SIG-M5 treated with dmso at 0.1 percent for 504 hours (cell line): Measurements from ENCODE around the gene CPNE7.

ENCODE experiments used
- DNase-seq: peaks from one replicate; lab custom pipeline; 2025; ENCODE audit not compliant: unreplicated experiment; lab: John Stamatoyannopoulos, UW

Gene CPNE7

GRCh38 chr16:89548344-89549006 is 27.1 kb upstream of the CPNE7 start:
- DNase-seq, result no peak

DNA sequence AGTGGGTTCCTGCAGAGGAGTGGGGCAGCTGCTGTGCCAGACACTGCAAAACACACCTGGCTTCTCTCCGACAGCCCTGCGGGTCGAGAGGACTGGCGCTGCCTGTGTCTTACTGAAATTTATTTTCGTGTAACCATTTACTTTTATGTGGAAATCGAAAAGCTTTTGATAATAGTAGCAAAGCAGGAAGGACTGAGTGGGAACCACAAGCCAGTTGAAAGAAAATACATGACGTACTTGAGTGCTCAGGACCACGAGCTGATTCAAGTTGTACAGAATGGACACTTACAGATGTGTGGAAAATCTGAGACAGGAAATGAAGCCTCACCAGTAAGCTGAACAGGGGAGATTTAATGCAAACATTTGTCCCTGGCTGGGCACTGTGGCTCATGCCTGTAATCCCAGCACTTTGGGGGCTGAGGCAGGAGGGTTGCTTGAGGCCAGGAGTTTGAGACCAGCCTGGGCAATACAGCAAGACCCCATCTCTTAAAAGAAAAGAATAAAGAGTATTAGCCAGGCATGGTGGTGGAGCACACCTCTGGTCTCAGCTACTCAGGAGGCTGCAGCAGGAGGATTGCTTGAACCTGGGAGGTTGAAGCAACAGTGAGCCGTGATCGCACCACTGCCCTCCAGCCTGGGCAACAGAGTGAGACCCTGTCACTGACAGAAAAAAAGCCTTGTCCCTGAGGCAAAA is 26.4 kb upstream of the CPNE7 start:
- DNase-seq, result no peak

DNA sequence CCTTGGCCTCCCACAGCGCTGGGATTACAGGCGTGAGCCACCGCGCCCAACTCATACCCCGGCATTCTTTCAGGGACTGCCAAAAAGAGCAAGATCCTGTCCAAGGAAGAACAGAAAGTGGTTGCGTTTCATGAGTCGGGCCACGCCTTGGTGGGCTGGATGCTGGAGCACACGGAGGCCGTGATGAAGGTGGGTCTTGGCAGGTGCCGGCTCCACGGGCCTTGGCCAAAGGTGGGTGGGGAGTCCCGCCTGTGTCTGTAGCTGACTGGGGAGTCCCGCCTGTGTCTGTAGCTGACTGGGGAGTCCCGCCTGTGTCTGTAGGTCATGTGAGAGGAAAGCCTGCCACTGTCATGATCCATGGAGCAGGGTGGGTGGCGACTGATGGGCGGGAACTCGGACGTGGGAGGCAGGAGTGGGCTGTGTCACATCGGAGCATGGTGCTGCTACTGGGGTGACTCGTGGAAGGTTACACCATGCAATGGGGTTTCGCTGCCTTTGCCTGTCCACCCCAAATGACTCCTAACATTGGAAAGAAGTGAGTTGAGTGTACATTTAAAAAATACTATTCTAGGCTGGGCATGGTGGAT is 25.0 kb upstream of the CPNE7 start:
- no peak for DNase-seq

- DNase-seq, result no peak
These were observed 23.2 kb upstream of the CPNE7 start for GRCh38 chr16:89552329-89552728.

GRCh38 chr16:89552913-89553312 is 22.6 kb upstream of the CPNE7 start:
- no peak for DNase-seq

GRCh38 chr16:89553733-89554132 is 21.8 kb upstream of the CPNE7 start:
- DNase-seq, result no peak

DNA sequence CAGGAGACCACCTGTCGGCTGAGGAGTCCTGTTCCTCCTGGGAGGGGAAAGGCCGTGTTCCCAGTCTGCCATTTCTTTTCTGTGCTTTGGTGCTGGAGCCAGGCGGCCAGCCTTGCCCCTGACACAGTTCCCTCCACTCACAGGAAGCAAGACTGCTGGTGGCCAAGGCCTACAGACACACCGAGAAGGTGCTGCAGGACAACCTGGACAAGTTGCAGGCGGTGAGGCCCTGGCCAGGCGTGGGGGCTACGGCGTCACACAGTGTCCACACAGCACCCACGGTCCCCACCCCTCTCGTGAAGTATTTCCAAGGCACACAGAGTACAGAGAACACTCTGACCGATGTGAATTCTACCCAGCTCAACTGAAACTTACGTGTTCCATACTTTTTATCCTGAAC is 21.2 kb upstream of the CPNE7 start:
- DNase-seq, result no peak

DNA sequence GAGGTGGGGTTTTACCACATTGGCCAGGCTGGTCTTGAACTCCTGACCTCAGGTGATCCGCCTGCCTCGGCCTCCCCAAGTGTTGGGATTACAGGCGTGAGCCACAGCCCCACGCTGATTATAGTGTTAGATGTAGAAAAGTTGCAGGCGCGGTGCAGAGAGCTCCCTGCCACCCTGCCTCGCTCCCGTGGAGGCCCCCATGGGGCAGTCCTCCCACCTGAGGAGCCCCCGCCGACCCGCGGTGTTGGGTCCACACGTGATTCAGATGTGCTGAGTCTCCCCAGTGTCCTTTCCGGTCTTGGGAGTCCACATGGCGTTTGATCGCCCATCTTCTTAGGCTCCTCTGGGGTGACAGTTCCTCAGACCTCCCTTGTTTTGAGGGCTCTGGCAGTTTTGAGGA is 20.3 kb upstream of the CPNE7 start:
- no peak for DNase-seq

GRCh38 chr16:89555780-89556179 is 19.8 kb upstream of the CPNE7 start:
- no peak for DNase-seq

- peak; percentile 67 for DNase-seq
These were observed 18.5 kb upstream of the CPNE7 start for GRCh38 chr16:89556750-89557689.

GRCh38 chr16:89557690-89558490 is 17.7 kb upstream of the CPNE7 start:
- DNase-seq, result no peak

GRCh38 chr16:89560378-89561141 is 15.0 kb upstream of the CPNE7 start, which contains the start of gene RPL13:
Gene RPL13, plus strand, starts transcription at chr16:89560682. Its CDS starts 278 bp downstream, at chr16:89560960.
- DNase-seq, result peak; percentile 92

DNA sequence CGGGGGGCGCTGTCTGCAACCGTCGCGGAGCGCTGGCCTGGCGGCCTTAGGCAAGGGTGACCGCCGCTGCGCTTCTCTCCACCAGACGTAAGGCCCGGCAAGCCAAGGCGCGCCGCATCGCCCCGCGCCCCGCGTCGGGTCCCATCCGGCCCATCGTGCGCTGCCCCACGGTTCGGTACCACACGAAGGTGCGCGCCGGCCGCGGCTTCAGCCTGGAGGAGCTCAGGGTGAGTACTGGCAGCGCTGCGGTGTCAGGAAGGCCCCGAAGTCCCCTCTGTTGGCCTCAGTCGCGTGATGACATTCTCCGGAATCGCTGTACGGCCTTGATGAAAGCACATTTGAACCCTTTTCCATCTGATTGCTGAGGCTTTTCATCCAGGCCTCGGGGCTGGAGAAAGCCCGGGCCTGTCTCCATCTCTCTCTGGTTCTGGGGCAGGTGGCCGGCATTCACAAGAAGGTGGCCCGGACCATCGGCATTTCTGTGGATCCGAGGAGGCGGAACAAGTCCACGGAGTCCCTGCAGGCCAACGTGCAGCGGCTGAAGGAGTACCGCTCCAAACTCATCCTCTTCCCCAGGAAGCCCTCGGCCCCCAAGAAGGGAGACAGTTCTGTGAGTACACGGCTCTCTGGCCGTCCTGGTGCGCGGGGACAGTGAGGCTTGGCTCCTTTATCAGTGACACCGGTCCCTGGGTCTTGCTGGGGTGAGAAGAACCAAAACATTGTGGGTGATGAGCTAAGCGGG is 14.2 kb upstream of the CPNE7 start:
- no peak for DNase-seq

DNA sequence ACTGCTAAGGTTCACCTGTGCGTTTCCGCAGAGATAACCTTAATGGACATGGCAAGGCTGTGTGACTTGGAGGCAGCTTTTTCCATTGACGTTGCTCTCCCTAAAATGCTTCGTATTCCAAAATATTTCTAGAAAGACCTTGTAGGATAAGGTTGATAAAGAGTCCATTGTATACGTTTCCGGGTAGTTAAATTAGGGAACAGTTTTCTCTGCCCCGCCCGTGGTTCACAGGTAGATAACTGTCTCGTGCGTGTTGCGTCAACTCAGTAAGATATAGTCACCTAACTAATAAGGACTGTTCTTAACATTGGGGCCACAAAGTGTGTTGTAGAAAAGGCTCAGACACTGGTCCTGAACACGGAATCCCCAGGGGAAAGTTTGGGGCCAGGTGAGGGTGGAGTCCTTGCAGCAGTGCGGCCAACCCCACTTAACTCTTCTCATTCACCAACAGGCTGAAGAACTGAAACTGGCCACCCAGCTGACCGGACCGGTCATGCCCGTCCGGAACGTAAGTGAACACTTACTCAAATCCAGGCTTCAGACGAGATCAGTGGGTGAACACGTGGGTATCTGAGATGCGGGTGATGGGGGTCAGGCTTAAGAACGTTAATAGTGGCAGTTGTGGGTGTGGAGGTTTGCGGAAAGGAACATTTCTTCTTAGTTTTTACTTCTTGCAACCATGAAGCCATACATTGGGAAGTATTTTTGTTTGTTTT is 13.5 kb upstream of the CPNE7 start:
- peak; percentile 29 for DNase-seq

DNA sequence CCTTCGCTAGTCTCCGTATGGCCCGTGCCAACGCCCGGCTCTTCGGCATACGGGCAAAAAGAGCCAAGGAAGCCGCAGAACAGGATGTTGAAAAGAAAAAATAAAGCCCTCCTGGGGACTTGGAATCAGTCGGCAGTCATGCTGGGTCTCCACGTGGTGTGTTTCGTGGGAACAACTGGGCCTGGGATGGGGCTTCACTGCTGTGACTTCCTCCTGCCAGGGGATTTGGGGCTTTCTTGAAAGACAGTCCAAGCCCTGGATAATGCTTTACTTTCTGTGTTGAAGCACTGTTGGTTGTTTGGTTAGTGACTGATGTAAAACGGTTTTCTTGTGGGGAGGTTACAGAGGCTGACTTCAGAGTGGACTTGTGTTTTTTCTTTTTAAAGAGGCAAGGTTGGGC is 12.6 kb upstream of the CPNE7 start:
- DNase-seq, result no peak

GRCh38 chr16:89563639-89564392 is 11.7 kb upstream of the CPNE7 start:
- DNase-seq, result no peak

DNA sequence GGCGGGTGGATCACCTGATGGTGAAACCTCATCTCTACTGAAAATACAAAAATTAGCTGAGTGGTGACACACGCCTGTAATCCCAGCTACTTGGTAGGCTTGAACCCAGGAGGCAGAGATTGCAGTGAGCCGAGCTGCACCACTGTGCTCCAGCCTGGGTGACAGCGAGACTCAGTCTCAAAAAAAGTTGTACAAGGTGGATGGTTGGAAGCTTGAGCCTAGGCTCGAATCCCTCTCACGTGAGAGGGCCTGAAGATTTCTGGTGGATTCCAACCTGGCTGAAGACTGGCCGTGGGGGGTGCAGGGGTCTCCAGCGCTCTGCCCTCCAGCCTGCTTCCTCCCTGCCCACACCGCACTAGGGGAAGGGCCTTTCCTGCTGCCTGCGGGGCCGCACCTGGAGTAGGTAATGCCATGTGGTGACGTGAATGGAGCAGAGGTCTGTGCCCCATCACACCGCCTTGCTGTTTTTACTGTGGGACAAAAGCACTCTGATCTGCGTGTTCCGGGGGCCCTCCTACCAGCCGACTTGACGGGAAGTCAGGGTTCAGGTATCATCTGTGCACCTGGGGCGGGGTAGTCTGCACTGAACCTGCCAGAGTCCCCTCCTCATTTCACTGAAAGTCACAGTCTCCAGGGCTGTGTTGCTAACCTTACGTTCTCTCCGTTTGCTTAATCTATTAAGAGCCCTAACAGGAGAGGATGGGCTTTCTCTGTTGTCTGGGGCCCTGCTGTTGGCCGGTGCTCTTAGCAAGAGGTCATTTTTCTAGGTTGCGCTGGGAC is 10.9 kb upstream of the CPNE7 start:
- peak; percentile 48 for DNase-seq
